ENCODE measurements around the gene ANAPC5. TPM values are rescaled to one million over a fixed set of nuclear protein-coding genes. Genes with fewer than 3 reads are reported as not detected.

ANAPC5 gene, protein sequence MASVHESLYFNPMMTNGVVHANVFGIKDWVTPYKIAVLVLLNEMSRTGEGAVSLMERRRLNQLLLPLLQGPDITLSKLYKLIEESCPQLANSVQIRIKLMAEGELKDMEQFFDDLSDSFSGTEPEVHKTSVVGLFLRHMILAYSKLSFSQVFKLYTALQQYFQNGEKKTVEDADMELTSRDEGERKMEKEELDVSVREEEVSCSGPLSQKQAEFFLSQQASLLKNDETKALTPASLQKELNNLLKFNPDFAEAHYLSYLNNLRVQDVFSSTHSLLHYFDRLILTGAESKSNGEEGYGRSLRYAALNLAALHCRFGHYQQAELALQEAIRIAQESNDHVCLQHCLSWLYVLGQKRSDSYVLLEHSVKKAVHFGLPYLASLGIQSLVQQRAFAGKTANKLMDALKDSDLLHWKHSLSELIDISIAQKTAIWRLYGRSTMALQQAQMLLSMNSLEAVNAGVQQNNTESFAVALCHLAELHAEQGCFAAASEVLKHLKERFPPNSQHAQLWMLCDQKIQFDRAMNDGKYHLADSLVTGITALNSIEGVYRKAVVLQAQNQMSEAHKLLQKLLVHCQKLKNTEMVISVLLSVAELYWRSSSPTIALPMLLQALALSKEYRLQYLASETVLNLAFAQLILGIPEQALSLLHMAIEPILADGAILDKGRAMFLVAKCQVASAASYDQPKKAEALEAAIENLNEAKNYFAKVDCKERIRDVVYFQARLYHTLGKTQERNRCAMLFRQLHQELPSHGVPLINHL
- 111 TPM in 2 replicates for total RNA-seq
- long read RNA-seq, transcript ANAPC5-218 (17 exons, 2,400 nt): minor isoform, 180 of 803 reads
- long read RNA-seq, transcript ANAPC5-201 (17 exons, 2,513 nt): major isoform, 508 of 803 reads
- long read RNA-seq, partial matches to known transcripts: 34 of 803 reads
- long read RNA-seq, other reads (novel, unspliced or antisense): 81 of 803 reads

DNA sequence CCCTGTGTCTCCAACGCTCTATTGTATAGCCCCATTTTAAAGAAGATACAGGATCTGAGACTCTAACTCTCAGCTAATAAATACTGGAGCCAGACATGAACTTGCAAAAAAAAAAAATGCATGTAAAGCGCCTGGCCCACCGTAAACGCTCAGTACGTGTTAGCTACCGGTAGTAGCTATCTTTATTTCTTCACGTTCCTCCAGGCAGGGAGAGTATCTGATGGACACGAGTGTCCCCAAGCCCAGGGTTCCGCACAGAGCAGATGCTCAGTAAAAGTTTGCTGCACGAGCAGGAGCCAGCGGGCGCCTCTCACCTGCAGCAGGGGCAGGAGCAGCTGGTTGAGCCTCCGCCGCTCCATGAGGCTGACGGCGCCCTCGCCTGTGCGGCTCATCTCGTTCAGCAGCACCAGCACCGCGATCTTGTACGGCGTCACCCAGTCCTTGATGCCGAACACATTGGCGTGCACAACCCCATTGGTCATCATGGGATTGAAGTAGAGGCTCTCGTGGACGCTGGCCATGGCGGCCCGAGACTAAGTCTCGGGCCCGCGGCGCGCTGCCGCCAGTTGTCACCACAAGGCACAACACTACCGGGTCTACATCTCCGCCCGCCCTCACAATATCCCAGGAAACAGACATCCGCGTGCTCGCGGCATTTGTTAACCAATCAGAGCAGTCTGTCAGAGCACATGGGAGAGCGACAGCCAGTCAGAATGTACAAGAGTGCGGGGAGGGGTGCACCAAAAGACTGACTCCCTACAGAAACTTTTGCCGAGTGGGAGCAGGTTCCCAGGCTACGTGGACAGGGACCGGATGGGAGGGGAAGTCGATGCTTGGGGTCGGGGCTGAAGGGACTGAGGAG, at the start of gene ANAPC5:
TSS of gene ANAPC5 (minus strand) at position 592 of the 862 bp plus-strand sequence. CDS start at position 521, 71 bp downstream.
- TF ChIP-seq, protein P1, sequence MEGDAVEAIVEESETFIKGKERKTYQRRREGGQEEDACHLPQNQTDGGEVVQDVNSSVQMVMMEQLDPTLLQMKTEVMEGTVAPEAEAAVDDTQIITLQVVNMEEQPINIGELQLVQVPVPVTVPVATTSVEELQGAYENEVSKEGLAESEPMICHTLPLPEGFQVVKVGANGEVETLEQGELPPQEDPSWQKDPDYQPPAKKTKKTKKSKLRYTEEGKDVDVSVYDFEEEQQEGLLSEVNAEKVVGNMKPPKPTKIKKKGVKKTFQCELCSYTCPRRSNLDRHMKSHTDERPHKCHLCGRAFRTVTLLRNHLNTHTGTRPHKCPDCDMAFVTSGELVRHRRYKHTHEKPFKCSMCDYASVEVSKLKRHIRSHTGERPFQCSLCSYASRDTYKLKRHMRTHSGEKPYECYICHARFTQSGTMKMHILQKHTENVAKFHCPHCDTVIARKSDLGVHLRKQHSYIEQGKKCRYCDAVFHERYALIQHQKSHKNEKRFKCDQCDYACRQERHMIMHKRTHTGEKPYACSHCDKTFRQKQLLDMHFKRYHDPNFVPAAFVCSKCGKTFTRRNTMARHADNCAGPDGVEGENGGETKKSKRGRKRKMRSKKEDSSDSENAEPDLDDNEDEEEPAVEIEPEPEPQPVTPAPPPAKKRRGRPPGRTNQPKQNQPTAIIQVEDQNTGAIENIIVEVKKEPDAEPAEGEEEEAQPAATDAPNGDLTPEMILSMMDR (conservative IDR thresholded peaks at IDR 0.05): peak; percentile 26
- Mint-ChIP-seq H3K36me3 (ENCODE audit: low read depth) (no peaks in the 10 kb centered on the region), H3K9me3 (no peaks in the 10 kb centered on the region), H3K4me3 (peak within 1 kb of the TSS; percentile 96), H3K27me3 (ENCODE audit: low read depth) (peaks cover 2% of the 10 kb centered on the region), H3K27ac (ENCODE audit: unreplicated experiment) (peak within 1 kb of the TSS; percentile 91), H3K4me1 (peaks cover 27% of the 10 kb centered on the region)
- DNase-seq (ENCODE audit: low read depth, low spot score): peak; percentile 79

DNA sequence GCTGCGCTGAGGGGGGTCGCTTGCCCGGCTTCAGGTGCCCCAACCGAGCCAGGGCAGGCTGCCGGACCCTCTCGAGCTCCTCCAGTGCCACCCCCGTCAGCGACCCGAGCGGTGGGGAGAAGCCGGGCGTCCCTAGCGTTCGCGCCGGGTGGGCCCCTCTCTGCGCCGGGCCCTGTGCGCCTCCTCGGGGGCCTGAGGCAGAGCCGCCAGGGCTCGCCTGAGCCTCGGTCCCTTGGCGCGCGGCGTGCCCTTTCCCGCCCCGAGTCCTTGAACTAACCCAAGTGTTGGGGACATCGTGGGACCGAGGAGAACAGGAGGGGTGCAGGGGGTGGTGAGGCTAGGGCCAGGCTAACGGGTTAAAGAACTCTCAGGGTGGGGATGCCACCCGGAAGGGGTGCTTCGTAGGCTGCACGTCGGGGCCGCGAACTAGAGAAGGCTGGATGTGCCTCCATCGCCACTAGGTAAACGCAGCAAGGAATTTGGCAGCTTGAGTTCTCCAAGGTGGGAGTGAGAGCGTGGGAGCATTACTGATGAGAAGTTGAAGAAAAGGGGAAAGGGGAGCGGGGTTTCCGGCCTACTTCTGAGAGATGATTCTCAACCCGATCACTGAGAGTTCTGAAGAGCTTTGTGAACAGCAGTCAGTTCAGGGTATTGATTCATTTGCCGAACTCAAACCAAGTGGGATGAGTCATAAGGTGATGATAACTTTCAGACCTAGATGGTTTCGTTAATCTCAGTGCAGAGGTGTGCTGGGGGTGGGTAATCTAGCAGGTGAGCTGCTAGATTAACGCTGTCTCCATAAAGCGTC, 48.3 kb upstream of the ANAPC5 start:
- H3K36me3 Mint-ChIP-seq (ENCODE audit: low read depth): no peaks in the 10 kb centered on the region
- peak overlapping the region; percentile 93 for H3K4me3 Mint-ChIP-seq
- peak overlapping the region; percentile 98 for H3K27ac Mint-ChIP-seq (ENCODE audit: unreplicated experiment)
- H3K9me3 Mint-ChIP-seq: no peaks in the 10 kb centered on the region
- no peaks in the 10 kb centered on the region for H3K27me3 Mint-ChIP-seq (ENCODE audit: low read depth)
- TF ChIP-seq, protein P1 (conservative IDR thresholded peaks at IDR 0.05): no peak
- DNase-seq (ENCODE audit: low read depth, low spot score): peak; percentile 25
- peaks cover 36% of the 10 kb centered on the region for H3K4me1 Mint-ChIP-seq

DNA sequence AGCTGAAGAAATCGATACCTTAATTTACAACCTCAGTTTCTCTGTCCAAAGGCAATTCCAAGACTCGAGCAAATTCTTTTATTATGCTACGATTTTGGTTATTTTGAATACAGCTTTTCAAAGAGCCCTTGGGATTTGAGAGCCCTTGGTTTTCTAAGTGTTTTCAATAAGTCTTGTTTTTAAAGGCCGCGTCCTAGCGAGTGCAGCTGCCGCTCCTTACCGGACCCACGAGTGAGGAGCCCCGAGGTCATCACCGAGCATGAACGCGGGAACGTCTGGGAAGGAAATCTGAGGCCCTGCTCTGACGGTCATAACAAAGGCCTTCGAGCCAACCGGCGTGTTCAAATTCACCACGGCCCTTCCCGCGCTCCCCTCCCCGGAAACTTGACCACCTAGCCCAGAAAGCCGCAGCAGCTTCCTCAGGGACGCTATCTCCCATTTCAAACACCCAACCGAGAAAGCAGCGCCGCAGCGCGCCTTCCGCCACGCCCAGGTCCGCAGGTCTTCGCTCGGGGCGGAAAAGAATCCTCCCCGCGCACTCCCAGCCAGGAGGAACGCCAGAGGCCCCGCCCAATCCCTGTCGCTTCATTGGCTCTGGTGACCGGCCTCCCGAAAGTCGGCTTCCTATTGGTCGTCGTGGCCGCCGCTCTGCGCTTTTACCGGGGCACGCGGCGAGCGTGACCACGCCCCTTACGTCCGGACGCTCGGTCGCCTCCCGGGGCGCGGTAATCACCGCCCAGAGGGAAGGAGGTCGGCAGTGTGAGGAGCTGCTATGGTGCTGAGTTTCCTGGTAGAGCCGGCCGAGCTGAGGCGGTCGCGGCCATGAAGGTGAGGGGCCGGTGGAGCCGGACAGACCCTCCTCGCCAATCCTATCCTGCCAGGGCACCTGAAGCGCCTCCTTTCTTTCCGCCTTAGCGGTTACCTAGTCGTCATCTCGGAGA, 47.5 kb upstream of the ANAPC5 start, which contains the start of gene RNF34:
TSS of gene RNF34 (plus strand) at position 728 of the 941 bp plus-strand sequence. CDS start at position 823, 95 bp downstream.
- DNase-seq (ENCODE audit: low read depth, low spot score): peak; percentile 97
- Mint-ChIP-seq H3K4me1 (peaks cover 36% of the 10 kb centered on the region), H3K36me3 (ENCODE audit: low read depth) (no peaks in the 10 kb centered on the region), H3K27ac (ENCODE audit: unreplicated experiment) (peak within 1 kb of the TSS; percentile 98), H3K9me3 (no peaks in the 10 kb centered on the region), H3K27me3 (ENCODE audit: low read depth) (no peaks in the 10 kb centered on the region), H3K4me3 (peak within 1 kb of the TSS; percentile 93)
- TF ChIP-seq, protein P1 (conservative IDR thresholded peaks at IDR 0.05): no peak

DNA sequence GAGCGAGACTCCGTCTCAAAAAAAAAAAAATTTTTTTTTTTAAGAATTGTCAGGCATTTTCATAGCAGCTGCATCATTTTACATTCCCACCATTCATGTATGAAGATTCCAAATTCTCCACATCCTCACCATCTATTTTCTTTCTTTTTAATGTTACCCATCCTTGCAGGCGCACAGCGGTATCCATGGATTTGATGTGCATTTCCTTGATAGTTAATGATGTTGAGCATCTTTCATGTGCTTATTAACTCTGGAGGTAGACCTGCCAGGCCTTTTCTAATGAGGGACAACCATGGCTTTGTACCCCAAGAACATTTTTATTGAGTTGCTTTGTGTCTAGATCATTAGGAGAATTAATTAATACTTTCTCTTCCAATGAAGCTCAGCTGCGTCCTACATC, 46.1 kb upstream of the ANAPC5 start:
- H3K27ac Mint-ChIP-seq (ENCODE audit: unreplicated experiment): no peak overlapping the region
- peaks cover 36% of the 10 kb centered on the region for H3K4me1 Mint-ChIP-seq
- H3K27me3 Mint-ChIP-seq (ENCODE audit: low read depth): no peaks in the 10 kb centered on the region
- no peak for DNase-seq (ENCODE audit: low read depth, low spot score)
- TF ChIP-seq, protein P1 (conservative IDR thresholded peaks at IDR 0.05): no peak
- no peaks in the 10 kb centered on the region for H3K9me3 Mint-ChIP-seq
- no peaks in the 10 kb centered on the region for H3K36me3 Mint-ChIP-seq (ENCODE audit: low read depth)
- H3K4me3 Mint-ChIP-seq: peak overlapping the region; percentile 93

Measured in neural crest cell (in vitro differentiated cells).